LNCaP clone FGC (cell line): Measurements from ENCODE around the gene FBXO21.
"Not testable (repeated sequence)": the region's sequence is repeated elsewhere in the genome, so short reads cannot be mapped to it uniquely, and the experiment has no call there.

Source experiments
- DNase-seq: peaks from one replicate; pipeline ENCODE4 v3.0.0-alpha.2; 2011; ENCODE audit warnings: low read depth
- H3K4me3 ChIP-seq: 2 replicates; pipeline ENCODE4 v1.5.1; 2011; ENCODE audit warnings: mild to moderate bottlenecking, low read depth, low read length, control low read depth
- CTCF ChIP-seq: IDR thresholded peaks from 2 replicates; pipeline ENCODE4 v1.5.1; 2012; ENCODE audit warnings: mild to moderate bottlenecking; ENCODE audit not compliant: control insufficient read depth, insufficient read depth; ENCODE audit errors: extremely low read depth

FBXO21 gene

GRCh38 chr12:117188961-117189724, 1.1 kb downstream of the FBXO21 start:
- no peak for DNase-seq
- peak; percentile 33 for TF ChIP-seq CTCF
- H3K4me3 ChIP-seq, result peak overlapping the region; percentile 73

GRCh38 chr12:117188121-117188665, 2.1 kb downstream of the FBXO21 start:
- DNase-seq, result no peak
- H3K4me3 ChIP-seq, result no peak overlapping the region
- TF ChIP-seq CTCF, result no peak

- no peak for TF ChIP-seq CTCF
- no peak for DNase-seq
- H3K4me3 ChIP-seq, result no peak overlapping the region
Measured at GRCh38 chr12:117187421-117187820, 2.8 kb downstream of the FBXO21 start.

GRCh38 chr12:117182866-117183265, 7.4 kb downstream of the FBXO21 start:
- no peak overlapping the region for H3K4me3 ChIP-seq
- DNase-seq, result no peak
- no peak for TF ChIP-seq CTCF

- not testable (repeated sequence) for H3K4me3 ChIP-seq, DNase-seq
Measured at GRCh38 chr12:117181468-117181843, 8.8 kb downstream of the FBXO21 start.

- no peak for TF ChIP-seq CTCF
- no peak overlapping the region for H3K4me3 ChIP-seq
Measured at GRCh38 chr12:117180758-117181467, 9.4 kb downstream of the FBXO21 start.

GRCh38 chr12:117178745-117179144, 11.5 kb downstream of the FBXO21 start:
- no peak overlapping the region for H3K4me3 ChIP-seq
- DNase-seq, result no peak
- no peak for TF ChIP-seq CTCF

More at GRCh38 chr12:117180758-117181467, 9.4 kb downstream of the FBXO21 start:
- DNase-seq, result no peak
